WERI-Rb-1 (cell line): Measurements from ENCODE around the gene HTR6.

Experiments
- DNase-seq: peaks from one replicate; pipeline ENCODE4 v3.0.0-alpha.2; 2020
- H3K27ac ChIP-seq: fragments of 250-450 bp; sonication (Bioruptor Pico); 2 replicates; pipeline ENCODE4 v1.5.1; 2020; ENCODE audit warnings: mild to moderate bottlenecking, moderate library complexity
- H3K27me3 ChIP-seq: fragments of 250-450 bp; sonication (Bioruptor Pico); 2 replicates; pipeline ENCODE4 v1.5.1; 2021; ENCODE audit warnings: mild to moderate bottlenecking, low read depth, moderate library complexity; ENCODE audit not compliant: insufficient read depth, severe bottlenecking
- H3K36me3 ChIP-seq: fragments of 250-450 bp; sonication (Bioruptor Pico); 2 replicates; pipeline ENCODE4 v1.5.1; 2020; ENCODE audit warnings: mild to moderate bottlenecking, moderate library complexity
- H3K4me3 ChIP-seq: 2 replicates; pipeline ENCODE4 v1.5.1; 2011; ENCODE audit warnings: low read depth, mild to moderate bottlenecking, control low read depth, low read length
- H3K9me3 ChIP-seq: fragments of 250-450 bp; sonication (Bioruptor Pico); 2 replicates; pipeline ENCODE4 v1.5.1; 2021; ENCODE audit warnings: mild to moderate bottlenecking, moderate library complexity; ENCODE audit not compliant: severe bottlenecking
- TF ChIP-seq, protein P1 (sequence below): IDR thresholded peaks from 2 replicates; pipeline ENCODE4 v1.5.1; 2011; ENCODE audit warnings: low read depth, mild to moderate bottlenecking, control low read depth, inconsistent platforms, low read length

The HTR6 gene

DNA sequence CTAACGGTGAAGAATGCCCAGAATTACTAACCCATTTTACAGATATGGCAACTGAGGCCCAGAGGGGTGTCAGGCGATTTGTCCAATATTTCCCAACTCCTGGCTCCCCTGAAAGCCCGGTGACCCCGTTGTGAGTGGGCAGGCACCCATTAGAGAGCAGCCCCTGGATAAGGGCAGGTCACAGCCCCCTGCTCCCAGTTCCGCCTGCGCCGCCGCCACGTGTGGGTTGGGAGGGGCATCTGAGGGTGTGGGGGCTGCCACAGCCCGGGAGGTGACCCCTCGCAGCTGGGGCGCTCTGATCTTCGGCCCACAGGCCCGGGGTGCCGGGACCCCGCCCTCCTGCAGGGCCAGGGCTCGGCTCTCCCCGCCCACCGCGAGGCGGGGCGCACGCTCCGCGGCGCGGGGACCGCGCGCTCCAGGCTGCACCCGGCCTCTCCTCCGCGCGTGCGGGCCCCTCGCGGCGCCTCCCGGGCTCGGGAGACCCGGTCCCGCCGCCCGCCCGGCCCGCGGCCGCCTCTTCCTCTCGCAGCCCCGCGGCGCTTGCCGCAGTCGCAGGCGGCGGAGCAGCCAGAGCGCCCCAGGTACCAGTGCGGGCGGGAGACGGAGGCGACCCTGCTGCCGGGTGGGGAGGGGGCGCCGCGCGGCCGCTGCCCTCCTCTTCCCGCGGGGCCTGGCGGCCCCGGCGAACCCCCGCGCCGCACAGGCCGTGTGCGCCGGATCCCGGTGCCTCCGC, at the start of gene HTR6:
HTR6 (plus strand) TSS at position 423 of the 733 bp plus-strand sequence. CDS start 879 bp downstream, outside the sequence.
- H3K9me3 ChIP-seq, result no peaks in the 10 kb centered on the region
- H3K27me3 ChIP-seq, result no peaks in the 10 kb centered on the region
- no peak within 1 kb of the TSS for H3K27ac ChIP-seq
- TF ChIP-seq, protein P1, sequence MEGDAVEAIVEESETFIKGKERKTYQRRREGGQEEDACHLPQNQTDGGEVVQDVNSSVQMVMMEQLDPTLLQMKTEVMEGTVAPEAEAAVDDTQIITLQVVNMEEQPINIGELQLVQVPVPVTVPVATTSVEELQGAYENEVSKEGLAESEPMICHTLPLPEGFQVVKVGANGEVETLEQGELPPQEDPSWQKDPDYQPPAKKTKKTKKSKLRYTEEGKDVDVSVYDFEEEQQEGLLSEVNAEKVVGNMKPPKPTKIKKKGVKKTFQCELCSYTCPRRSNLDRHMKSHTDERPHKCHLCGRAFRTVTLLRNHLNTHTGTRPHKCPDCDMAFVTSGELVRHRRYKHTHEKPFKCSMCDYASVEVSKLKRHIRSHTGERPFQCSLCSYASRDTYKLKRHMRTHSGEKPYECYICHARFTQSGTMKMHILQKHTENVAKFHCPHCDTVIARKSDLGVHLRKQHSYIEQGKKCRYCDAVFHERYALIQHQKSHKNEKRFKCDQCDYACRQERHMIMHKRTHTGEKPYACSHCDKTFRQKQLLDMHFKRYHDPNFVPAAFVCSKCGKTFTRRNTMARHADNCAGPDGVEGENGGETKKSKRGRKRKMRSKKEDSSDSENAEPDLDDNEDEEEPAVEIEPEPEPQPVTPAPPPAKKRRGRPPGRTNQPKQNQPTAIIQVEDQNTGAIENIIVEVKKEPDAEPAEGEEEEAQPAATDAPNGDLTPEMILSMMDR, result no peak
- DNase-seq, result no peak
- H3K4me3 ChIP-seq, result peak within 1 kb of the TSS; percentile 46
- no peaks in the 10 kb centered on the region for H3K36me3 ChIP-seq

DNA sequence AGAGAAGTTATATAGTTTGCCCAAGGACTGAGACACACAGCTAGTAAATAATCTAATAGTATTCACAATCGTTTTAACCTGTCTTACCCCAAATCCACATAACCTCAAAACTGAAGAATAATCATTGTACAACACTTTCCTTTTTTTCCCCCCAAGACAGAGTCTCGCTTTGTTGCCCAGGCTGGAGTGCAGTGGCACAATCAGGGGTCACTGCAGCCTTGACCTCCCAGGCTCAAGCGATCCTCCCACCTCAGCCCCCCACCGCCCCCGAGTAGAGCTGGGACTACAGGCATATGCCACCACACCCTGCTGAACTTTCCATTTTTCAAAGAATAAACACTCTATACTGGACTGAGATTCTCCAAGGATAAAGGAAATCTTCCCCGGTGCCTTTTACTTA, 49.2 kb upstream of the HTR6 start:
- no peaks in the 10 kb centered on the region for H3K9me3 ChIP-seq
- H3K27ac ChIP-seq, result no peak overlapping the region
- no peaks in the 10 kb centered on the region for H3K27me3 ChIP-seq
- no peak for DNase-seq
- no peak overlapping the region for H3K4me3 ChIP-seq
- H3K36me3 ChIP-seq, result 0 out of 2 replicates have a peak, but pooled peaks cover 2% of the 10 kb centered on the region
- TF ChIP-seq, protein P1, result no peak

DNA sequence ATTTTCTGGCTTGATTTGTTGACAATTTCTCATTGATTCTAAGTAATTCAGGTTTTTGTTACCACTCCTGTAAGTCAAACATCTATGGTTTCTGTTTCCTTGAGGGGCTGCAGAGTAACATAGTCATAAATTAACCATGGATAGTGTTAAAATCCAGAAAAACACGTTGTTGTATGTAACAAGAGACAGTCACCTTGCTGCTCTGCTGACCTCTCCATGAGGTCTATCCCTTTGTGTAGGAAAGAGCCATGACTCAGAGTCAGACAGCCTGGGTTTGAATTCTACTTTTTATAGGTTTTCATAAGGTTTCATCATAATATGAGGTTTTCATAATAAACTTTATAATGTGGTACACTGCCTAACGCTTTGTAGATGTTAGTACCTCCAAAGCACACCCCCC, 48.2 kb upstream of the HTR6 start:
- H3K4me3 ChIP-seq, result no peak overlapping the region
- no peaks in the 10 kb centered on the region for H3K9me3 ChIP-seq
- peaks cover 2% of the 10 kb centered on the region; the same call in 1 of the 2 replicates for H3K36me3 ChIP-seq
- H3K27me3 ChIP-seq, result no peaks in the 10 kb centered on the region
- no peak overlapping the region for H3K27ac ChIP-seq
- no peak for DNase-seq
- TF ChIP-seq, protein P1, result no peak

DNA sequence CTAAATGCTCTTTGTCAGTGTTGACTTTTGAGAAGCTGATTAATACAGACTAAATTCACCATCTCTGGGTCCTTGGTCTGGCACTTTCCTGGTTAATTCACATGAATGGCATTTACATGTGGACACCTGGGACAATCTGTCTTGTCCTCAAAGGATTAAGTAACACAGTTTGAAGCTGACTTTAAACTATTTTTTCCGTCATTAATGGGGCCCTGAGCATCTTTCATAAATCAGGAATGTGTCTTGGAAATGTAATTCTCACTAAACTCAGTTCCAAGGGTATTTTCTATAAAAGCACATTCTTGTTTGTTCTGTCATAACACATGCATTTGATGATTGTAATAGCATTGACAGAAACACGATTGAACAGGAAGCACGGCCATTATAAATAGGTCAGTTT, 47.3 kb upstream of the HTR6 start:
- Histone ChIP-seq H3K4me3 (no peak overlapping the region), H3K27me3 (no peaks in the 10 kb centered on the region), H3K27ac (no peak overlapping the region), H3K36me3 (peaks cover 2% of the 10 kb centered on the region; the same call in 1 of the 2 replicates), H3K9me3 (no peaks in the 10 kb centered on the region)
- TF ChIP-seq, protein P1, result no peak
- DNase-seq, result no peak

DNA sequence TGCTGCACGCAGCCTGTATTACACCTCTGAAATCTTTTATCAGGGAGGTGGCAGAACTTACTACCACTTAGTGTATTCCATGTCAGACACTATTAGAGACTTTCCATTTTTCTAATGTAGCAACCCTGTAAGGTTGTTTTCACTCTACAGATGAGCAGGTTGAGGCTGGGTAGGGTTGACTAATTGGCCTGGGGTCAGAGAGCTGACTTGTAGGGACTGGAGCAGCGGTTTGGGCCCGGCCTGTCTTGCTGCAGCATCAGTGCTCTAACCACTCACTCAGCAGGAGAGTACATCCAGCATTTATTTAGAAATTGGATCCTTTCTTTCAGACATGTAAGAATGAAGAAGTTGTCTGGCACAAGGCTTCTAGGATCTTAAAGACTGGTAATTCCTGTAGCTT, 46.2 kb upstream of the HTR6 start:
- Histone ChIP-seq H3K27me3 (no peaks in the 10 kb centered on the region), H3K9me3 (no peaks in the 10 kb centered on the region), H3K27ac (no peak overlapping the region), H3K36me3 (peaks cover 7% of the 10 kb centered on the region), H3K4me3 (no peak overlapping the region)
- no peak for DNase-seq
- TF ChIP-seq, protein P1, result no peak
